NCI-H446 (cell line): Measurements from ENCODE around the gene ITIH4.

Source experiments
- DNase-seq, 2 experiments: peaks; one replicate each; lab custom pipeline; 2025; lab: John Stamatoyannopoulos, UW

The ITIH4 gene

GRCh38 chr3:52798376-52798977, 32.0 kb downstream of the ITIH4 start:
- DNase-seq, result no peak

GRCh38 chr3:52796411-52796810, 34.1 kb downstream of the ITIH4 start:
- DNase-seq, result no peak

GRCh38 chr3:52795298-52795900, 35.1 kb downstream of the ITIH4 start:
- no peak for DNase-seq

GRCh38 chr3:52794612-52795099, 35.8 kb downstream of the ITIH4 start, which contains the start of gene ITIH3:
TSS of gene ITIH3 (plus strand) at chr3:52794796. CDS start at chr3:52794804, 8 bp downstream.
- DNase-seq, result peak in 1 of 2 experiments; percentile 33

GRCh38 chr3:52793702-52794611, 36.5 kb downstream of the ITIH4 start:
- no peak for DNase-seq

- peak; percentile 85 to 89 for DNase-seq
Observed at GRCh38 chr3:52792961-52793695, 37.3 kb downstream of the ITIH4 start.

- no peak for DNase-seq
Observed at GRCh38 chr3:52792413-52792812, 38.1 kb downstream of the ITIH4 start.

GRCh38 chr3:52791928-52792327, 38.5 kb downstream of the ITIH4 start:
- DNase-seq, result no peak

- no peak for DNase-seq
Observed at GRCh38 chr3:52791366-52791765, 39.1 kb downstream of the ITIH4 start.

GRCh38 chr3:52790741-52791140, 39.7 kb downstream of the ITIH4 start:
- no peak for DNase-seq

GRCh38 chr3:52790337-52790736, 40.1 kb downstream of the ITIH4 start:
- no peak for DNase-seq

- no peak for DNase-seq
Observed at GRCh38 chr3:52789746-52790040, 40.8 kb downstream of the ITIH4 start.

GRCh38 chr3:52788890-52789745, 41.4 kb downstream of the ITIH4 start:
- no peak for DNase-seq

GRCh38 chr3:52787672-52788625, 42.5 kb downstream of the ITIH4 start:
- DNase-seq, result no peak

- DNase-seq, result no peak
Observed at GRCh38 chr3:52787246-52787645, 43.2 kb downstream of the ITIH4 start.

- DNase-seq, result no peak
Observed at GRCh38 chr3:52786330-52787215, 43.9 kb downstream of the ITIH4 start.

GRCh38 chr3:52784931-52785590, 45.4 kb downstream of the ITIH4 start:
- no peak for DNase-seq

GRCh38 chr3:52784021-52784621, 46.4 kb downstream of the ITIH4 start:
- DNase-seq, result no peak
